HG03095 (cell line): ENCODE data around the gene RAB28.
A peak's percentile ranks its signal among the peaks of the same experiment; 100 is the strongest.

Source experiments
- ATAC-seq: cut with Tn5 transposase; IDR thresholded peaks from one replicate; pipeline ENCODE4 v1.9.1; 2021; ENCODE audit warnings: moderate library complexity; ENCODE audit not compliant: unreplicated experiment

Gene RAB28

DNA sequence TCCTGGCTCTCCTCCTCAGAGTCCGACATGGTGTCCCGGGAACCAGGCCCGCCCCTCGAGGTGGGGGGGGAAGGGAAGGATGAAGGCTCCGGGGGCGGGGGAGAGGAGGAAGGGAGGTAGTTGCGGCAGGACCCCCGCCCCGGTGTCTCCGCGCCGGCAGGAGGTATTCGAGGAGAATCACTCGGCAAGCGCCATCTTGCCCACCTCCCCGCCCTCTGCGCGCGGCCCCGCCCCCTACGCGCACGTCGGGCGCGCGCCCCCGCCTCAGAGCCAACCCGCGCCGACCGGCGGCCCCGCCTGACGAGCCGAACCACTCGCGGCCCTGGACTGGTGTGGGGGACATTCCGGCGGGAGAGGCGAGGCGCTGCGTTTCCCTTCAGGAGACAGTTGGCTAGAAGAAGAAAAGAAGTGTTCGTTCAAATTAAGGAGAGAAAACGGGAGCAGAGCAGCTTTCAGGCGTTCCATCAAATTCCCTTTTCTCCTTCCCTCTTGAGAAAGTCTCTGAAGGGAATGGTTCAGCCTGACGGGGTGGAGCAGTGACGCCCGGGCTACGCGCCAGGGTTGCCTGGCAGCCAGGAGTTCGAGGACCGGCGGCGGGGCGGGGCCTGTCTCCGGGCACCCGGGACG is at the start of gene RAB28:
TSS of gene RAB28 (minus strand) at position 219 of the 627 bp plus-strand sequence.
- ATAC-seq = peak; percentile 97

DNA sequence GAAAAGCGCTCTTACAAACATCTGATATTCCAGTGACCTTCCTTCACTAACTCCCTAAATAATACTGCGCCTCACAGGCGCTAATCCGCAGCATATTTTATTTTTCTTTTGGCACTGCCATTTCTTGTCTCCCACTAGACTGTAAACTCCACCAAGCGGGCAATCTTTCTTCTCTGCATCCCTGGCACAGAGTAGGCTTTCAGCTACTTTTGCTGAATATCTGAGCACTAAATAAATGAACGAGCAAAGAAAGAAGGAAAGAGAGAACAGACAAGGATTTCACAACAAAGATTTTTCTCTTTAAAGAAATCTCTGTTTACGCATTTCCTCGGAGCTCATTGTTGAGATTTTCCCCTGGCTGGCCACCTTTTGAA is 47.5 kb upstream of the RAB28 start:
- no peak for ATAC-seq

DNA sequence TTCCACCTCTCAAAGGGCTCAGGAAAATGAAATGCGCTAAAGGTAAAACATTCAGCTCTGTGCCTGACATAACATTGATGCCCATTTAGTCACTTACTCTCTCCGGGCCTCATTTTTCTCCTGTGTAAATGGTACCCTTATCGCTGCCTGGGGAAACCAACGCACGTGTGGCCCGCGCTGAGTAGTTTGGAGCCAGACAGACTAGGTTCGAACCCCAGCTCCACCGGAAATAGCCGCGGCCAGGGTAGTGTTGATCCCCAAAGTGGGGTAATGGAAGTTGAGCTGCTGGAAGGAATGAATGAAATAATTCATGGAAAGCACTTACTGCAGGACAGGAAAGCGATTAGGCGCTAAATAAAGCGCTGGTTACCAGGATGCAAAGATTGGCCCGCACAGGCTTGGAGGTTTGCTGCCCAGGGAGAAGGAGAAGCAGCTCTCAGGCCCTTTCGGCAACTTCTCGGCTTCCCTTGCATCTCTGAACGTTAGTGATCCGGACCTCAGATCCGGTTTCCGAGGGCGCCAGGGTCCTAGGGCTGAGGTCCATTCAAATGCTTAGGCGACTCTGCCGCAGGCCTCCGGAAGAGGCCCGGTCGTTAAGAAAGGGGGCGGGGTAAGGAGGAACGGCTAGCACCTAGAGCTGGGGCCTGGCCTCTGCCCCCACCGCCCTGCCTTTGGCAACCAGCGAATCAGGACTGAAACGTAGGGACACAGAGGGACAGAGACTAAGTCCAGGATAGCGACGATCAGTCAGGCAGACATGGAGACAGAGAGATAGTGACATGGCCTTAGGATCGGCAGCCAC is 46.9 kb upstream of the RAB28 start:
- ATAC-seq = no peak

DNA sequence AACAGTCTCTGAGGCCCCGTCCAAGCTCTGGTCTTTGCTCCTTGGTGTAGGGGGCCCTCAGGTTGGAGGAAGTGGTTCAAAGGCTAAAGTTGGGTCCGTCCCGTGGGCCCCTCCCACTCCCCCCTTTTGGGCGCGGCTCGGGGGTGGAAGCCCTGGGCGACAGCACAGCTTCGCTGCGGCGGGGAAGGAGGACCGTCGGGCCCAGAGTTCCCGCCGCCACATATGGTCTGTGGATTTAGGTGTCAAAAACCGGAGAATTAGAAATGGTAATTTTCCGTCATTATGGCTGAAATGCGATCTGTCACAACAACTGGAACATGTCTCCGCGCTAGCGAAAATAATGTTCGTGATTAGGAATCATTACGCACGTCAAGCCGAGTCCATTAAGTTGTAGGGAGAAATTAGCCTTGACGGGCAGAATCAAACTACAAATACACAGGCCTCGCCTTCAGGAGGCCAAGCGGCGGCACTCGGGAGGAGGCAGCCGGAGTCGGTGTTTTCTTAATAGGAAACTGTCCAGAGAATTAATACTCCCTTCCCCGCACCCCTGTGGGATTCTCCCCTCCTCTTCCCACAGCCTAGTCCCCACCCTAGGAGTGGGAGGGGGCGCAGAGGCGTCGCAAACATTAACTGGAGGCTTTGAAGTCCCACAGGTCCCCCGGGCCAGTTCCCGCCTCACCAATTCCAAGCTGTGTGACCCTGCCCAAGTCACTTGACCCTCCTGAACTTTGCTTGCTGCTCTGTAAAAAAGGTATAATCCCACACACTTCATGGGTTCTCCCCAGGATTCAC is 45.2 kb upstream of the RAB28 start:
- no peak for ATAC-seq

DNA sequence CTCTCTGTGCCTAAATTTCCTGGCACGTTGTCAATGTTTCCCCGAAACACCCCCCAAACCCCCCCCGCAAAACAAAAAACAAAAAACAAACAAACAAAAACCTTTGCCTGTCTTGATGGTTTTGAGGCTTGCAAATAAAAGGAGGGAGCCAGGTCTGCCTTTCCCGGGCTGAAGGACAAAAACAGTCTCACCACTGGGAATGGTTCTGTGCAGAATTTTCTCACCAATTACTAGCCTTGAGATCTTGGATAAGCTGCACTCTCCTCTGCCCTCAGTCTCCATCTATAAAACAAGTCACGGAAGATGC is 44.6 kb upstream of the RAB28 start:
- ATAC-seq = no peak

DNA sequence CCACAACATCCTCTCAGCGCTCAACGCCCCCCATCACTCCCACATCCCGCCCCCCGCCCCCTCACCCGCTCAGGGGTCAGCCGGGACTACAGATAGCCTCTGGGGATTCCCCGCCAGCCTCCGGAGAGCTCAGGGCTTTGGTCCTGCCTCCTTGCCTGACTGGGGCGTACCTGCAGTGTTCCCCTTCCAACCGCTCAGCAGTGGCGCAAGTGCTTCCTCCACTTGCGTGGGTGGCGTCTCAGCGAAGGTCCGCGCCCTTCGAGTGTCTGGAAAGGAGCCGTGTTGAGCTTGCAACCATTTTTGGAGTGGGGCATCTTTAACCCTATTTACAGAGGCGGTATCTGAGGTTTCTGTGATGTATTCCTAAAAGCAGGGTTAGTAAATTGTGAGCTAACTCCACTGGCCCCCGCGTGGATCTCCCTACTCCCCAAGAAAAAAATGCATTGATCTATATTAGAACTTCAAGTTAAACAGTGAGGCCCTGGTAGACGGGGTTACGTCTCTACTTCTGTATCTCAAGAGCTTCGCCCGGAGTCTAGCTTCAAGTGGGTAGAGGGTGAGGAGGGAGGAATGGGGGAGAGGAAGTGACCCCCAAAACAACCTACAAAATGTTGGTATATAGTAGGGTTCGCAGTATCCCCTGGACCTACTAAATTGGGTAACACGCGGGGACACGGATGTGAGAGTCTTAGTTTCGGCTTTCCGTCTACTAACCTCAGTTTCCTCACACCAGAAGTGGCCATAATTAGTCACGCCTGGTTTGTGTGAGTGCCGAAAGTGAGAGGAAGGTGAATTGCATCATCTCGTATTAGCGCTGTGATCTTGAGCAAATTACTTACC is 44.1 kb upstream of the RAB28 start:
- ATAC-seq = peak; percentile 83

DNA sequence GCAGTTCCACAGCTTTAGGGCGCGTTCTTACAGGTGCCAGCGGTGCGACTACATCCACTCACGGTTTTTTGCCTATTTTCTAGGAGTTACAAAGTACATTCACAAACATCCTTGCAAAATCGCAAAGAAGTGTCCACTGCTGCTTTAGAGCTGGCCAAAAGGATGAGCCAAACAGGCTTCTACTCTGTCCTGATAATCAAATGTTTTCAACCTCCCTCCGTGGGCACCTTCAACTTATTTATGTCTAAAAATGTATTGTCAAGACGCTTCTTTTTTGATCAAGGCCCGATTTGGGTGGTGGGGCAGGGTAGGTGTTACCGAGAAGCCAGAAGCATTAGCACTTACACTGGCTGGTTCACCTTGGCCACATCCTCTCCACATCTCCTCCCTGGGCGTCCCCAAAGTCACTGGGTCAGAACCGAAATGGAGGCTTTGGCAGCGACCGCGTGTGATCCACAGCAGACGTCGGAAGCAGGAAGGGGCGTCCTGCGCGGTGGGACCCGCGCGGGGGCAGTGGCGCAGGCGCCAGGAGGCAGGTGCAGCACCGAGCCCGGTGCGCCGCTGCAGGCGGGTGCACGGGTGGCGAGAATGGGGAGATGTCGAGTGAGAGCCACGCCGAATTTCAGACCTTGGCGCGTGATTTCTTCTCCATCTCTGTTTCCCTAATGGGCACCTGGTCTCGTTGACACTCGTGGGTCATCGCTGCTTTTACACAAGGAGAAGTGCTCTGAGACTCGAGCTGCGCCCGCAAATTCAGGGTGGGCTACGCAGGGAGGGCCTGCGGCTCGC is 43.2 kb upstream of the RAB28 start:
- peak; percentile 22 for ATAC-seq

- no peak for ATAC-seq
Measured at GRCh38 chr4:13526658-13527057, 42.5 kb upstream of the RAB28 start.

DNA sequence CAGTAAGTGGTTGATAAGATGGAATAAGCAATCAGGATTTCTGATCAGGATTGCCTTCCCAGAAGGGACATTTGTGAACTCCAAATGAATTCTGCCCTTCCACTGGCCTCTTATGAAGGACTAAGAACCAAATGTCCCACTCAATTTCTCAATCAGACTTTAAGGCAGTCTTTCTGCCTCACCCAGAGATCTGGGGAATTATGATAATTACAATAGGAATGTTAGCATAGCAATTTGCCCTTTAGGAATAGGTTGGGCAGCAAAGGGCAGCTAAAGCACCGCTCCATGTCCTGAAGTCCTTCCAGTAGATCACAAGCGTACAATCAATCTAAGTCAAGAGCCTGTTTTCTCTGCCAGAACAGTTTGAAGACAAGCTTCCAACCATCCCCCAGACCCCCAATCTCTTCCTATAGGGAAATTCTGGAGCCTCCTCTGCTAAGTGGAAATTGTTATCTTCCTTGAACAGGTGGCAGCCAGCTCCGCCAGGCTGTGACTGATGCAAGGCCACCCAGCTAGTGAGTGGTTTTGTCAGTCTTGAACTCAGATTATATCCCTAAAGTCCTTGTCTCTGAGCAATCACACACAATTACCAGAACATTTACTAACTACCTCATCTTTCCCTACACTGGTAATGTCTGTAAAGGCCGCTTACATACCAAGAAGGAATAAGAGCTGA is 41.6 kb upstream of the RAB28 start:
- no peak for ATAC-seq

GRCh38 chr4:13524504-13525243 is 40.5 kb upstream of the RAB28 start:
- no peak for ATAC-seq

- no peak for ATAC-seq
Measured at GRCh38 chr4:13523591-13524503, 39.7 kb upstream of the RAB28 start.

DNA sequence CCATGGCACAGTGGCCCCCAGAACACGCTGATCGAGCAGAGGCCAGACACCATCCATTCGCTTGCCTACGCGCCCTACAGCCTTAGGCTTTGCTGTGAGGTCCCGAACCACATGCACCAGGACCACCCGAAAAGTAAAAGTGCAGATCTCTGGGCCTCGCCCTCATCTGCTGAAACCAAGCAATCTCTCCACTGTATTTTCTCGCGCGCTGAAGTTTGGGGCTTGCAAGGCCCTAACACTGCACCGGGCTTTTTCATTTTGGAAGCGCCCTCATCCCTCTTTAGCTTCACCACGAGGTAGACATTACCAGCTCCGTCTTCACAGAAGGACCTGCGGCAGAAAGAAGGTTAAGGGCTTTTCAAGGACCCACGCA is 39.0 kb upstream of the RAB28 start:
- ATAC-seq = no peak

- no peak for ATAC-seq
Measured at GRCh38 chr4:13522282-13523104, 38.4 kb upstream of the RAB28 start.

DNA sequence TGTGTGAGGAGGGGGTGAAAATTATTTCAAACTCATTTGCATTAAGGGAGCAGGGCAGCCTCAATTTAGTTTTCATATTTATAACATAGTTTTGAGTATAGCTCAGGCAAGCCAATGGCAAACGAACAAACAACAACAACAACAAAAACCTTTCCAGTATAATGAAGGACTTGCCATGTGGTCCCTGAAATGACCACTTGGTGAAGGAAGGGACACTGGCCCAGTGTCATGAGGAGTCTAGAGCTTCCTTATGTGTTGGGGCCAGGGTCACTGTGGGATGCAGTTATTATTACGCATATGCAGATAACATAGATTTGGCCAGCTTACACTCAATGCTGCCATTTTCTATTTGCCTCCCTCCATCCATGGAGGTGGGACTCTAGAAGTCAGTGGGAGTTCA is 36.9 kb upstream of the RAB28 start:
- no peak for ATAC-seq

DNA sequence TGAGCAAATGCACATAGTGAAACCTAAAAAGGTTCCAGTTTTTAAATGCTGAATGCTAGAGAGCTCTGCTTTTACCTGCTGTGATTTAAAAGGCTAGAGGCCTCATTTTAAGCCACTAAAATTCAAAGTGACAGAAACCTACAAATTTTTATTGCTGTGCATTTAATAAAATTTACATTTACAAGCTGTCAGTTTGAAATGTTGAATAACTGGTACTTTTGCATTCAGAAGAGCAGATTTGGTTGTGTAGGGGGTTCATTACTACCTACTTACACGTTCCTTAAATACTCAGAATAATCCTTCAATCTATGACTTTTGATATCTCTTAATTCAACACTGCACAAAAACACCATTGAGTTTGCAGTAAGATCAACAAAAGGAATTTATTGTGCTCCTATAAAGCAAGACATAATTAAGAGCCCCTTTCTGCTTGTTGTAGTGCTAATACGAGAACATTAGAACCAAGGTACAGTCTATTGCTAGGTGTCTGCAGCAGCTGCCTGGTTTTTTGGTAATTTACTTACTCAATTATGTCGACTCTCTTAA is 32.2 kb upstream of the RAB28 start:
- no peak for ATAC-seq

- no peak for ATAC-seq
Measured at GRCh38 chr4:13515268-13515667, 31.1 kb upstream of the RAB28 start.

DNA sequence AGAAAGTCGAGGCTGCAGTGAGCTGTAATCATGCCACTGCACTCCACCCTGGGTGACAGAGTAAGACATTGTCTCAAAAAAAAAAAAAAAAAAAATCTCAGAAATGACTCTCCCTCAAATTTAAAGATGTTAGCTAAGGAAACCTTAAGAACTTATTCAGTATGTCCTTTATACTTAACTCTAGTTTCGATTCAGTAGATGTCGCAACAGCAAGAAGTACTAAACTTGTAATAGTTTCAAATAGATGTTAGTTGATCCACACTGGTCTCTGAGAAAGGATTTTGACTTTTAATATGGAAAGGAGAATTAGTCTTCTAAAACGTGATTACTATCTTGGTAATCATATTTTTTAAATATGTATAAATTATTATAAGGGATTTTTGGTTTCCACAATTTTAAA is 30.6 kb upstream of the RAB28 start:
- ATAC-seq = no peak
